Measurements from ENCODE around the gene JUNB.
"Not testable (repeated sequence)": the region's sequence is repeated elsewhere in the genome, so short reads cannot be mapped to it uniquely, and the experiment has no call there.

JUNB gene

DNA sequence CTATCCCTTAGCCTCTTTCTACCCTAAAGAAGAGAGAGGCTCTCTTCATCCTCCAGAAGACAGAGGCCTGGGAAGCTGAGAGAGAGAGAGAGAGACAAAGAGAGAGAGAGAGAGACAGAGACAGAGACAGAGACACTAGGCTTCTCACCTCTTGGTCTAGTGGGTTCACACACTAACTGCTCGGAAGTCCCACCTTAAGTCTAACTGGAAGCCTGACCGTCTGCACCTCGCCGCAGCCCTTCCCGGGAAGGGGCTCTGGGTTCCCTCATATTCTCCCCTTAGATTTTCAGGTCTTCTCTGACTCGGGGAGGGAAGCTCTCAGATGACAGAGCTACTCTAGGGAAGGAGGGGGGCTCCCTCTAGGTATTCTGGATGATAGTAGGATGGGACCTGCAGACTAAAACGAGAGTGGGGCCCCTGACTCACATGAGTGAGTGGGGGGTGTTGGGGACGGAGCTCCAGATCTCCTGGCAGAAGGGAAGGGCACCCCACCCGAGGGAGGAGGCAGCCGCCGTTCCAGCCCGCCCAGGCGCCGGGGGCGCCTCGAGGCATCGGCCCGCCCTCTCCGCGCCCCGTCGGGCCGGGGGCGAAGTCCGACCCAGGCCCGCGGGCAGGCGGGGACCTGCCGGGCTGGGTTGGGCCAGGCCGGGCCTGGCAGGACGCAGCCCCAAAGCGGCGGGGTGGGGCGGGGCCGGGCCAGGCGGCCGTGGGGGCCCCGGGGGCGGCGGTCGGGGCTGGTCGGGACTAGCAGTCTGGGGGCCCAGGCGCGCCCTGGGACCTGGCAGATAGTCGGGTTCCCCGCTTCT lies 2.0 kb upstream of the JUNB start:
- no peak for DNase-seq (ENCODE audit: low spot score)

DNA sequence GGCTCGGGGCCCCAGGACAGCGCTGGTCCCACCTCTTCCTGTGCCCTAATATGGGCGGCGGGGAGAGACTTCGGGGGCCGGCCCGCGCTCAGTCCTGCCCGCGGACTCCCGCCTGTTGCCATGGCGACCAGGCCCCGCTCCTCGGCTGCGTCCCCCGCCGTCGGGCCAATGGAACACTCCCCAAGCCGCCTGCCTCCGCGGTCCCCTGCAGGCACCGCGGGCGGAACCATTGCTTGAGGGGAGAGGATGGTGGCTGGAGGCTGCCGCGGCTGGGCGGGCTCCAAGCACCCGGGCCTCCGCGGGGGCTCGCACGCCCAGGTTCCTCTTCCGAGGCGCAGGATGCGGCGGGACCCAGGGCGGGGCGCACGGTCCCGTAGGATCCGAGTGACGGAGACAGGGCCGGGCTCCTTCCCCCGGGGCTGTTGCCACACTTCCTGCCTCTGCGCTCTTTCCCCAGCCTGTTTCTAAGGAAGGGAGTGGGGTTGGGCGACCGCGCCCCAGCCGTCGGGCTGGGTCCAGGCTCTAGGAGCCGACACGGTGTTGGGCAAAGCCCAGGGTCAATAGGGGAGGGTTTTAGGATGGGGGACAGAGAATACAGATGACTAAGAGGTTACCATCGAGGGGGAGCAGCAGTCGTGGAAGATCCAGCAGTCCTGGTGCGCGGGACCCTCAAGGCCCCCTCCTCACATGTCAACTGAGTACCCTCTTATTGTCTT lies 1.2 kb upstream of the JUNB start:
- peak; percentile 91 for DNase-seq (ENCODE audit: low spot score)

DNA sequence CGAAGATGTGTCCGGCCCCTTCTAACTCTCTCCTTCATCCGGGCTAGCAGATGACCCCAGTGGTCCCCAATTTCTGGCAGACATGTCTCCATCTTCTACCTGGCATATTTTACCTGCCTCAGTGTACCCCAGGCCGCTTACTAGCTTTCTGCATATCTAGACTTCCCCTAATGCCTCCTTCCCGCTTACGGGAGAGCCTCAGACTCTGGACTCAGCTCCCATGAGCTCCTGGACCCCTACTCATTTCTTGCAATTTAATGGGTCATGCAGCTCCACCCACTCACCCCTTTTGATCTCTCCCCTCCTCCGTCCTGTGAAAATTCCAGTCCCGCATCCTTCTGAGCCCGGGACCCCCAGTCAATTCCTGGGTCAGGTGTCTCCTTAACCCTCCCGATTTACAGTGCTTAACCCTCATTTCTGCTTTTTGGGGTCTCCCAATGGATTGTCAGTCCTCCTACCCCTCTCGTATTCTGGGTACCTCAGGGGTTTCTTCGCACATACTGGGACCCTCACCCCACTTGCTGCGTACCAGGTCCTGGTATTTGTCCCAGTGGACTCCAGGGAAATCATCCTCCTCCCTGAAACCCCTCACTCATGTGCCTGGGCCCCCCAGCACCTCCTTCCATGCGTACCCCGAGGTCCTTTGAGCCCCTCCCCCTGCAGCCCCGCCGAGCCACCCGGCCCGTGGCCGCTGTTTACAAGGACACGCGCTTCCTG lies 500 bp upstream of the JUNB start:
- DNase-seq (ENCODE audit: low spot score), result no peak

DNA sequence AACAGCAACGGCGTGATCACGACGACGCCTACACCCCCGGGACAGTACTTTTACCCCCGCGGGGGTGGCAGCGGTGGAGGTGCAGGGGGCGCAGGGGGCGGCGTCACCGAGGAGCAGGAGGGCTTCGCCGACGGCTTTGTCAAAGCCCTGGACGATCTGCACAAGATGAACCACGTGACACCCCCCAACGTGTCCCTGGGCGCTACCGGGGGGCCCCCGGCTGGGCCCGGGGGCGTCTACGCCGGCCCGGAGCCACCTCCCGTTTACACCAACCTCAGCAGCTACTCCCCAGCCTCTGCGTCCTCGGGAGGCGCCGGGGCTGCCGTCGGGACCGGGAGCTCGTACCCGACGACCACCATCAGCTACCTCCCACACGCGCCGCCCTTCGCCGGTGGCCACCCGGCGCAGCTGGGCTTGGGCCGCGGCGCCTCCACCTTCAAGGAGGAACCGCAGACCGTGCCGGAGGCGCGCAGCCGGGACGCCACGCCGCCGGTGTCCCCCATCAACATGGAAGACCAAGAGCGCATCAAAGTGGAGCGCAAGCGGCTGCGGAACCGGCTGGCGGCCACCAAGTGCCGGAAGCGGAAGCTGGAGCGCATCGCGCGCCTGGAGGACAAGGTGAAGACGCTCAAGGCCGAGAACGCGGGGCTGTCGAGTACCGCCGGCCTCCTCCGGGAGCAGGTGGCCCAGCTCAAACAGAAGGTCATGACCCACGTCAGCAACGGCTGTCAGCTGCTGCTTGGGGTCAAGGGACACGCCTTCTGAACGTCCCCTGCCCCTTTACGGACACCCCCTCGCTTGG lies 966 bp downstream of the JUNB start:
- peak; percentile 76 for DNase-seq (ENCODE audit: low spot score)

DNA sequence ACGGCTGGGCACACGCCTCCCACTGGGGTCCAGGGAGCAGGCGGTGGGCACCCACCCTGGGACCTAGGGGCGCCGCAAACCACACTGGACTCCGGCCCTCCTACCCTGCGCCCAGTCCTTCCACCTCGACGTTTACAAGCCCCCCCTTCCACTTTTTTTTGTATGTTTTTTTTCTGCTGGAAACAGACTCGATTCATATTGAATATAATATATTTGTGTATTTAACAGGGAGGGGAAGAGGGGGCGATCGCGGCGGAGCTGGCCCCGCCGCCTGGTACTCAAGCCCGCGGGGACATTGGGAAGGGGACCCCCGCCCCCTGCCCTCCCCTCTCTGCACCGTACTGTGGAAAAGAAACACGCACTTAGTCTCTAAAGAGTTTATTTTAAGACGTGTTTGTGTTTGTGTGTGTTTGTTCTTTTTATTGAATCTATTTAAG lies 1.6 kb downstream of the JUNB start:
- DNase-seq (ENCODE audit: low spot score), result no peak

DNA sequence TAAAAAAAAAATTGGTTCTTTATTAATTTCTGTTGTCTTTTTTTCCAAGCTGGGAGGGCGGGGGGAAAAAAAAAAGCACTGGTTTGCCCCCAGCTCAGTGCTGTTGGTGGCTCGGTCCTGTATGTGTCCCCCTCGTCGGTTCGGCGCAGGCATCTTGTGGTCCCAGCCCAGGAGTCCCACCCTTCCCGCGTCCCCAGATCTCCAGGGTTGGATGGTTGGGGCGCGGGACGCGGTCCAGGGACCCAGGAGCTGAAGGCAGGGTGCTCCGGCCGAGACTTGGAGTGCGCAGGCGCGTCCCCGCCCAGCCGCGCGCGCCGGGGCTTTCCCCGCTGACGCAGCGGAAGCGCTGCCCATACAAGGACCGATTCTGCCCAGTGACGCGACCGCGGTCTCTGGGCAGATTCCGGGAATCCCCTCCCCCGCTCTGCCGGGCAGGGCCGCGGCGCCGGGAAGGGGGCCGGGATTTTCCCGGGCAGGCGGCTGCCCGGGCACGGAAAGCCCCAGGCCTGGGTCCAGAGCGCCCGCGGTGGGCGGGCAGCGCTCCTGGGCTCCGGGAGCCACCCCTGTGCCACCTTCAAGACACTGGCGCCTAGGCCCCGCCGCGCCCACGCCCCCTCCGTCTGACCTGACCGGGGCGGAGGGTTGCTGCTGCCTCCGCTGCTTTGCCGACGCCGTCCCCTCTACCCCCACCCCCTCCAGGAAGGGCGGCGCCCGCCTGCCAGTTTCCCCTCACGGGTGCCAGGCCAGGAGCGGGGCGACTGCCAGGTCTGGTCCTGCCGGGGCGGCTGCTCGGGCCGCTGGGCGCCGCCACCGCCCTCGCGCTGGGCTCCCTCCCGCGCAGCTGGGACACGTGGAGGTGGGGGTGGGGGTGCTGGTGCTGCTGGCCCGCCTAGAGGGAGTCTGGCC lies 2.3 kb downstream of the JUNB start:
- peak; percentile 93 for DNase-seq (ENCODE audit: low spot score)

DNA sequence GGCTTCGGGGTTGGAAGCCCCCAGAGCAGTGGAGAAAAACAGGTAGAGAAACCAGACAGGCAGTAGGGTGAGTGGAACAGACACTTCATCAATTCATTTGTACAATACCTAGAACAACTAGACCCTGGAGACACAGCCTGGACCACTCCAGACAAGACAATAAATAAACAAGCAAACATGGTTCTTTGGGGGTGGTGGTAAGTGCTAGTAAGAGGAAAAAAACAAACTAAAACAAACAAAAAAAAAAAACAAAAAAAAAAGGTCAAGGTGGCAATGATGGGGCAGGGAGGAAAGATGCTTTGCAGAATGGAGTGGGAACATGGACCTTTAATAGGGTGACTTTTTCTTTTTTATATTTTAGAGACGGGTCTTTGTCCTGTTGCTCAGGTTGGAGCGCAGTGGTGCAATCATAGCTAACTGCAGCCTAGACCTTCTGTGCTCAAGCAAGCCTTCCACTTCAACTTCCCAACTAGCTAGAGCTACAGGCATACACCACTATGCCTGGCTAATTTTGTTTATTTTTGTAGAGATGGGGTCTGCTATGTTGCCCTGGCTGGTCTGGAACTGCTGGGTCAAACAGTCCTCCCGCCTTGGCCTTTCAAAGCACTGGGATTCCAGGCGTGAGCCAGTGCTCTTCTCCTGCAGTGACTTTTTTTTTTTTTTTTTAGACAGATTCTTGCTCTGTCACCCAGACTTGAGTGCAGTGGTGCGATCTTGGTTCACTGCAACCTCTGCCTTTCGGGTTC lies 3.1 kb downstream of the JUNB start:
- no peak for DNase-seq (ENCODE audit: low spot score)

DNA sequence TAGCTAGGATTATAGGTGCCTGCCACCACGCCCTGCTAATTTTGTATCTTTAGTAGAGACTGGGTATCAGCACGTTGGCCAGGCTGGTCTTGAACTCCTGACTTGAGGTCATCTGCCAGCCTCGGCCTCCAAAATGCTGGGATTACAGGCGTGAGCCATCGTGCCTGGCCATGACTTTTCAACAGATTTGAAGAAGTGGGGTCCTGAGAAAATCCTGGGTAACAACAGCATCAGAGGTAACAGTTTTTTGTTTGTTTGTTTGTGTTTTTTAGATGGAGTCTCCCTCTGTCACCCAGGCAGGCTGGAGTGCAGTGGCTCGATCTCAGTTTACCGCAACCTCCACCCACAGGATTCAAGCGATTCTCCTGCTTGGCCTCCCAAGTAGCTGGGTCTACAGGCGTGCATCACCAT lies 3.7 kb downstream of the JUNB start:
- no peak for DNase-seq (ENCODE audit: low spot score)

DNA sequence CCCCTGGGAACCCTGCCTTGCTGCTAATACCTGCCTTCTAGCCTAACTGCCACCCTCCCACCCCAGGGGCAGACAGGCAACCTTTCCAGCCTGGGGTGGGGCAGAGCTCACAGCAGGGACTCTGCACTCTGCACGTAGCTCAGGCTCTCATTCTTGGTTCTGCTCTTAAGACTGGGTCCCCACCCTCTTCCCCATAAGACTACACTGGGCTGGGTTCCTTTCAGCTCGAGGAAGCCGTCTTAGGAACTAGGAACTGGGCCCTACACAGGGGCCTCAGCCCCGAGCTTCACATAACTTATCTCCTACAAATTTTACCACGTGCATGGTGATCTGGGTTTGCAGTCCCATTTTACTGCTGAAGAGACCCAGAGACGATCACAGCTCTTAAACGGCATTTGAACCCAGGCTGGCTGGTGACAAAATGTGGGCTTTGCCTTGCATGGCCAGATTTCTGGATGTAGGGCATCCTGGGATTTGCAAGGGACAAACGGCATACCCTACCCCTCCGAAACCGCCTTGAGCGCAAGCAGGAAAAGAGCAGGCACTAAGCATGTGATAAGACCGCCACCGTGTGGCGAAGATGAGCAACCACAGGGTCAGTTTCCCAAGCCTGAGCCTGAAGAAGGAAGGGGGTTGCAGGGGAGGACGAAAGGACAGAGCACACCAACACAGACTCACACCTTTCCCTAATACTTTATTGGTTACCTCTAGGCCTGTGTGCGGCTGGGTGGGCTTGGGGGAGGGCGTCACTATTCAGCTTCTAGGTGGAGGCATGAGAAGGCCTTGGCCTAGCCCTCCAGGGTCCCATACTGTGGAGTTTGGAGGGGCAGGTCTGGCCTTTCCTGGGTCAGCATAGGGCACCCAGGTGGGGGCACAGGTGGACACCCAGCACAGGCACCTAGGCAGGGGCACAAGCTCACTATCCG lies 5.1 kb downstream of the JUNB start:
- DNase-seq (ENCODE audit: low spot score), result peak; percentile 79

DNA sequence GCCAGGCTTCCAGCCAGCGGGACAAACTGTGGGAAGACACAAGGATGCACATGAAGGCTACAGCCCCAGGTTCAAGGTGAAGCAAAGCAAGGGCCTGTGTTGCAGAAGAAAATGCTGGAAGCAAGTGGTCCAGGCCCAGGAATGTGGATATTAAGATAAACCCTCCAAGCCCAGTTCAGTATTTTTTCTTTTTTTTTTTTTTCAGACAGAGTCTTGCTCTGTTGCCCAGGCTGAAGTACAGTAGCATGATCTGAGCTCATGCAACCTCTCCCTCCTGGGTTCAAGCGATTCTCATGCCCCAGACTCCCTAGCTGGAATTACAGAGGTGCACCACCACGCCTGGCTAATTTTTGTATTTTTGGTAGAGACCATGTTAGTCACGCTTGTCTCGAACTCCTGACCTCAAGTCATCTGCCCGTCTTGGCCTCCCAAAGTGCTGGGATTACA lies 5.9 kb downstream of the JUNB start:
- no peak for DNase-seq (ENCODE audit: low spot score)

DNA sequence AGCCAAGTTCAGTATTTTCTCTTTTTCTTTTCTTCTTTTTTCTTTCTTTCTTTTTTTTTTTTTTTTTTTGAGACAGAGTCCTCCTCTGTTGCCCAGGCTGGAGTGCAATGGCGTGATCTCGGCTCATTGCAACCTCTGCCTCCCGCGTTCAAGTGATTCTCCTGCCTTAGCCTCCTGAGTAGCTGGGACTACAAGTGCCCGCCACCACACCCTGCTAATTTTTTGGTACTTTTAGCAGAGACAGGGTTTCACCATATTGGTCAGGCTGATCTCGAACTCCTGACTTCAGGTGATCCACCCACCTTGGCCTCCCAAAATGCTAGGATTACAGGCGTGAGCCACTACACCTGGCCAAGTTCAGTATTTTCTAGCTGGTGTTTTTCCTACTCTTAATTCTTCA lies 6.3 kb downstream of the JUNB start:
- not testable (repeated sequence) for DNase-seq (ENCODE audit: low spot score)

DNA sequence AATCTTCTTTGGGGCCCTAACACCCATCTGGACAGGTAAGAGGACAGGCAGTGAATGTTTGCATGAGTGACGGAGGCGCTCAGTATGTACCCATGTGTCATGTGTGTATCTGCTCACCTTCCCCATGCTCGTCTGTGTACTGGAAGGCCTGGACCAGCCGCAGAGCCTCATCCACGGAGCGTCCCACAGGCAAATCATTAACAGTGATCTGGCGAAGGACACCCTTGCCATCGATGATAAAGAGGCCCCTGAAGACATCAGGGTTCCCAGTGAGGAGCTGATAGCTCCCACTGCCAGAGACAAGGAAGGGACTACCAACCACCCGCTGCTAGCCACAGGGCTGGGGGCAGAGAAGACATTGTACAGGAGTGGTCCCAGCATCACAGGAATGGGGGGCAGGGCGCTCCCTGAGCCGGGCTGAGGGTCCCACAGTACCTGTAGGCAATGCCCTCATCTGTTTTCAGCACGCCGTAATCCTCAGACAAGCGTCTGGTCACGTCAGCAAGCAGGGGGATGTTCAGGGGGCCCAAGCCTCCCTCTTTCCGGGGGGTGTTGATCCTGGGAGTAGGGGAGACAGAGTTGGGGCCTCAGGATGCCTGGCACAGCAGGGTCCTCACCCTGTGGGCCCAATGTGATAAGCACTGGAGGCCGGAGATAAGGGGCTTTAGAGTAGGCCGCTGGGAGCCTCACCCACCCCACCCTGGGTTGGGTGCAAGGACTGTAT lies 8.6 kb downstream of the JUNB start:
- no peak for DNase-seq (ENCODE audit: low spot score)

DNA sequence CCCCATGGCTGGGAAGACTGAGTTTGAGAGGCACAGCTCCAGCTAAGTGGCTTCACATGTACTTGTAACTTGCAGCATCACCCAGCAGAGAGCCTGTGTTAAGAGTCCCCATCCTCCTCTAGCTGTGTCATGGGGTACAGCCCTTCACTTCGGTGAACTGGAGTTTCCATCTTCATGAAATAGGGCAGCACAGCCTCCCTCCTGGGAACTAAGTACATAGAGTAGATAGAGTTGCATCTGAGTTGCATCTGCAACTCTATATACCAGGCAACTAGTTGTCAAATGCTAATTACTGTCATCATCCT lies 9.1 kb downstream of the JUNB start:
- no peak for DNase-seq (ENCODE audit: low spot score)

DNA sequence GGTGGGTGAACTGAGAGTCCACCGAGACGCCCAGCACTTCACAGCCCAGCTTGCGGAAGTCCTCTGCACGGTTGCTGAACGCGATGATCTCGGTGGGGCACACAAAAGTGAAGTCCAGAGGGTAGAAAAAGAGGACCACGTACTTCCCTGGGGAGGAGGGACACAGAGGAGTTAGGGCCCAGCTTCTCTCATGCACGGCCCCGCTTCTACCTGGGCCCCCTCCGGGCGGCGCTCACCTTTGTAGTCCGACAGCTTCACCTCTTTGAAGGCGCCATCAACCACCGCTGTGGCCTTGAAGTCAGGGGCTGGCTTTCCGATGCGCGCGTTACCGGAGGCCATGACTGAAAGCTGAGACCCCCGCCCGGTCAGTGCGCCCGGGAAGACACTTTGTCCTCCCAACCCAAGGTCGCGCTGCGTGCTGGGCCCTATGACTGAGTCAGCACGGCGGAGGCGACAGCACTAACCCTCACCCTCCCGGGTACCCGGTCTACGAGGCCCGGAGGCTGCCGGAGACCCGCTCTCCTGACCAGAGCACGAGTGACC lies 9.7 kb downstream of the JUNB start:
- DNase-seq (ENCODE audit: low spot score), result no peak

DNA sequence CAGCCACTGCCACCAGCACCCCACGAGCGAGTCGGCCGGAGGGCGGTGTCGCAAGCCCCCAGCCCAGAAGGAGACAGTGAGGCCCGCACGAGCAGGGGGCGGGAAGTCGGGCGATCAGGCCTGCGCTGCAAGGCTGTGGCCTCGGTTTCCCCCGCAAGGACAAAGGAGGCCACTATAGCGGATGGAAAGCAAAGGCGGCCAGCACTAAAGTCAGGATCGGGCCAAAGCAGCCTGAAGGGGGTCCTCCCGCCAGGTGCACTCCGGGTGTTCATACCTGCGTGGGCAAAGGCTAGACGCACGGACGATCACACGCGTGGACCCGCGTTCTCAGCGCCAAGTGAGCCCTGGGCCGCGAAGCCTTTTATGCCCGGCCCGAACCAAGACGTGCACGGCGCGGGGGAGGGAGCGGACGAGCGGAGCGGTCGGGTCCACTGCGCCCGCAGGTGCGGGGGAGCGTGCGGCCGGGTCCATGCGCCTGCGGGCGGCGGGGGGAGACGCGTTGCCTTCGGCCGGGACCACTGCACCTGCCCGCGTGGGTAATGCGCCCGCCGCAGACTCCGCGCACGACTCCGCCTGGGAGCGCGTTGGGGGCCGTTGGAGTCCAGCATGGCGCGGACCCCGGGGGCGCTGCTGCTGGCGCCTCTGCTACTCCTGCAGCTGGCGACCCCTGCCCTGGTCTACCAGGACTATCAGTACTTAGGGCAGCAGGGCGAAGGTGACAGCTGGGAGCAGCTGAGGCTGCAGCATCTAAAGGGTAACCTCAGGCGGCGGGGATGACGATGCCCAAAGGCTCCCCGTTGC lies 10.4 kb downstream of the JUNB start, which contains the start of the genes PRDX2 and THSD8:
Gene PRDX2, minus strand, starts transcription at position 335 of the 801 bp plus-strand sequence. CDS start 539 bp downstream, outside the sequence.
Gene THSD8, plus strand, starts transcription at position 604 of the 801 bp plus-strand sequence. Its CDS starts 3 bp downstream, at position 607.
- DNase-seq (ENCODE audit: low spot score), result peak; percentile 75

DNA sequence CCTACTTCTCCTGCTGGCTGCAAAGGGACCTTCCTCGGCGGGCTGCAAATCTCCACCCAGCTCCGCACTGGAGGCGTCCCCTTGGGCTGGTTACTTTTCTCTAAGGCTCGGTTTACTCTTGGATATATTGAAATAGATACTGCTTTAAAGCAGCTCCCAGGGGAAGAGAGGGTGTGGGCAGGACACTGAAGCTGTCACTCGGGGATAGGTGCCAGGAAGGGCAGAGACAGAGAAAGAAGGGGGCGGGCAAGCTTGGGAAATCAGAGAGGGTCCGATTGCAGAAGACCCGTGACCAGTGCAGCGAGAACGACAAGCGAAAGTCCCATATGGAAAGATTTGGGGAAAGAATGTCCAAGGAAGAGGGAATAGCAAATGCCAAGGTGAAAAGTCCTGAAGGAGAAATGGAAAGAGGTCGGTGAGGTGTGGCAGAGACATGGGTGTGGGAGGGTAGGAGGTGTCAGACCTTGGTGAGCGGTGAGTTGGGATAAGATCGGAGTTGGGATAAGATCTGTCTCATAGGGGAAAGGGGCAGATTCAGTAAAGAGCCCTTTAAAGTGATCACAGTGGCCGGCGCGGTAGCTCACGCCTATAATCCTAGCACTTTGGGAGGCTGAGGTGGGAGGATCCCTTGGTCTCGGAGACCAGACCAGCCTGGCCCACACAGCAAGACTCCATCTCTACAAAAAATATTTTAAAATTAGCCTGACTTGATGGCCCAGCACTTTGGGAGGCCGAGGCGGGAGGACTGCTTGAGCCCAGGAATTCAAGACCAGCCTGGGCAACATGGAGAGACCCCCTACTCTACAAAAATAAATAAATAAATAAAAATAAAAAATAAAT lies 11.2 kb downstream of the JUNB start:
- no peak for DNase-seq (ENCODE audit: low spot score)
